Transverse colon (tissue), 4 donors: ENCODE results near the gene ARVCF. TPM values are rescaled to one million over a fixed set of nuclear protein-coding genes. Genes with fewer than 3 reads are reported as not detected.

Experiments
- DNase-seq: peaks from one replicate; pipeline ENCODE4 v3.0.0-alpha.2; 2019
- H3K27ac ChIP-seq, 4 donors: fragments of 200-600 bp; sonication (generic); 2 replicates each; pipeline ENCODE4 v1.5.1; 2016 to 2018; ENCODE audit warnings: inconsistent platforms in 4 of 4
- H3K27me3 ChIP-seq: fragments of 200-600 bp; sonication (generic); 2 replicates; pipeline ENCODE4 v1.5.1; 2017; ENCODE audit warnings: inconsistent platforms
- H3K36me3 ChIP-seq, 4 donors: fragments of 200-600 bp; sonication (generic); 2 replicates each; pipeline ENCODE4 v1.5.1; 2017 to 2019; ENCODE audit warnings: inconsistent platforms in 4 of 4
- H3K4me1 ChIP-seq, 4 donors: fragments of 200-600 bp; sonication (generic); 2 replicates each; pipeline ENCODE4 v1.5.1; 2017 to 2020; ENCODE audit warnings: inconsistent platforms in 4 of 4
- H3K4me3 ChIP-seq, 4 donors: fragments of 200-600 bp; sonication (generic); 1 replicate in 1 of 4; 2 replicates in 3 of 4; pipeline versions ENCODE4 v1.5.1 to v1.6.1; 2017 to 2019; ENCODE audit warnings: inconsistent platforms in 4 of 4
- H3K9me3 ChIP-seq, 2 donors: fragments of 200-600 bp; sonication (generic); 2 replicates each; pipeline ENCODE4 v1.5.1; 2017 to 2019; ENCODE audit warnings: inconsistent platforms in 2 of 2
- EP300 ChIP-seq: sonication (generic); formaldehyde crosslinking; IDR thresholded peaks from one replicate; pipeline ENCODE4 v1.6.1; 2017; ENCODE audit warnings: antibody characterized with exemption, low read depth
- POLR2A ChIP-seq: fragments of 450-650 bp; IDR thresholded peaks from one replicate; pipeline ENCODE4 v1.6.1; 2016; ENCODE audit warnings: antibody characterized with exemption, mild to moderate bottlenecking, moderate library complexity
- POLR2AphosphoS5 ChIP-seq, 3 donors: sonication (generic); formaldehyde crosslinking; IDR thresholded peaks; one replicate each; pipeline ENCODE4 v1.6.1; 2016; ENCODE audit warnings: antibody characterized with exemption in 3 of 3
- WGBS, 2 donors: methylation state at CpG; one replicate each; pipeline ENCODE4 v1.1.5; 2018; ENCODE audit warnings: low coverage in 1 of 2; 5-methylcytosine and 5-hydroxymethylcytosine counted together
- in situ Hi-C, 4 donors: fragments of 200-750 bp; cut with MboI; loops; one replicate each; pipeline versions ENCODE4 v1.15.0 to v1.15.1; 2017; ENCODE audit warnings: low sequenced_read_pairs in 3 of 4, low pct_ligation_motif_present in 1 of 4, low pct_unique_long_range_greater_than_20kb in 1 of 4
- intact Hi-C: fragments of 100-400 bp; cut with DNase I; formaldehyde crosslinking; loops from one replicate; pipeline ENCODE4 v1.15.1; 2023; ENCODE audit warnings: low total_unique reads
- total RNA-seq, 4 donors: library from RNA; depleted of rRNA; stranded (reverse); fragments of >200 nt; gene quantifications; one replicate each; pipeline ENCODE4 v1.1.0, GENCODE V29; 2016
- TF ChIP-seq, protein P1 (sequence below), 5 experiments: fragments of 200-600 bp in 3 of 5; fragments of 450-650 bp in 2 of 5; sonication (generic) in 3 of 5; IDR thresholded peaks; 1 replicate in 2 of 5; 2 replicates in 3 of 5; pipeline ENCODE4 v1.5.1; 2016 to 2017; ENCODE audit warnings: antibody characterized with exemption in 5 of 5, inconsistent platforms in 3 of 5, mild to moderate bottlenecking in 2 of 5, moderate library complexity in 1 of 5

Gene ARVCF
- total RNA-seq, 4 donors from 2014 or later: 15.3 to 81.6 (median 19.3) TPM

DNA sequence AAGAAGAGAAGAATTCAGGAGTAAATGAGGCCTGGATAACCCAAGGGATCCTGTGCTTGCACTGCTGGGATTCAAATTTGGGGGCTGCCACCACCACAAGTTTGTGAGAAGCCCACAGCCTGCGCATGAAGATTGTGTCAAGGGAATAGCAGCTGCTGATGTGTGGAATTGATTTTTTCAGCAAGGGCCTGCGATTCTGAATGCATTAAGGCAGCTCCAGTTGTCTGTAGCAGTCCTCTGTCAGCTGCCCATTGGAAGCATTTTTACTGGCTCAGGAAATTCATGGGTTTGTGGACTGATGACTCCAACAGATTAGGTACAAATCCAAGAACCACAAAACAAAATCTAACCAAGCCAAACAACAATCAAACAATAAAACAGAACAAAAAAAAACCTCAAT, 14.0 kb downstream of the ARVCF start:
- Histone ChIP-seq H3K27me3 (no peaks in the 10 kb centered on the region), H3K9me3 (peaks cover 12% of the 10 kb centered on the region in 2 donors), H3K4me3 (no peak overlapping the region), H3K4me1 (no peaks in the 10 kb centered on the region), H3K27ac (peak overlapping the region in 1 of 4 donors; percentile 26), H3K36me3 (no peaks in the 10 kb centered on the region)
- DNase-seq: no peak
- no peak for TF ChIP-seq EP300
- no peak for TF ChIP-seq POLR2AphosphoS5 (IDR thresholded peaks at IDR 0.05)
- TF ChIP-seq POLR2A: no peak
- TF ChIP-seq, protein P1, sequence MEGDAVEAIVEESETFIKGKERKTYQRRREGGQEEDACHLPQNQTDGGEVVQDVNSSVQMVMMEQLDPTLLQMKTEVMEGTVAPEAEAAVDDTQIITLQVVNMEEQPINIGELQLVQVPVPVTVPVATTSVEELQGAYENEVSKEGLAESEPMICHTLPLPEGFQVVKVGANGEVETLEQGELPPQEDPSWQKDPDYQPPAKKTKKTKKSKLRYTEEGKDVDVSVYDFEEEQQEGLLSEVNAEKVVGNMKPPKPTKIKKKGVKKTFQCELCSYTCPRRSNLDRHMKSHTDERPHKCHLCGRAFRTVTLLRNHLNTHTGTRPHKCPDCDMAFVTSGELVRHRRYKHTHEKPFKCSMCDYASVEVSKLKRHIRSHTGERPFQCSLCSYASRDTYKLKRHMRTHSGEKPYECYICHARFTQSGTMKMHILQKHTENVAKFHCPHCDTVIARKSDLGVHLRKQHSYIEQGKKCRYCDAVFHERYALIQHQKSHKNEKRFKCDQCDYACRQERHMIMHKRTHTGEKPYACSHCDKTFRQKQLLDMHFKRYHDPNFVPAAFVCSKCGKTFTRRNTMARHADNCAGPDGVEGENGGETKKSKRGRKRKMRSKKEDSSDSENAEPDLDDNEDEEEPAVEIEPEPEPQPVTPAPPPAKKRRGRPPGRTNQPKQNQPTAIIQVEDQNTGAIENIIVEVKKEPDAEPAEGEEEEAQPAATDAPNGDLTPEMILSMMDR (IDR thresholded peaks at IDR 0.05): no peak
- 83 to 88% methylated on average over 2 of the region's 2 CpGs for WGBS, 2 donors
- intact Hi-C loops: no loop called here
- in situ Hi-C loops: no loop called here

DNA sequence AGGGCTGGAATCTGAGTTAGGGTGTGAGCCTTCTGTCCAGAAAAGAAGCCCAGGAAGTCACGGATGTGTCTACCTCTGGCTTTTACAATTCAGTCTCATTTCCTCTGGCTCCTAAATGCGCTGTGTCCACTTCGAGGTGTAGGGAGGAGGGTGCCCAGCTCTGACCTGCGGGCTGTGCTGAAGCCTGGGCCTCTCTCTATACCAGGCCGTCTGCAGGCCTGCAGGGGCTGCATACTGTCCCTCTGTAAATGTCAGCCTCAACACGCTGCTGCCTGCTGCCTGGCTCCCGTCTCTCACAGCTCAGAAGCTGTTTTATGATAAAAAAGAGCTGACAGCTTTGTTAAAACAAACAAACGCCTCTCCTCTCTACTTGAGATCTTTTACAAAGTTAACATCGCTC, 14.5 kb downstream of the ARVCF start:
- intact Hi-C loops: no loop called here
- TF ChIP-seq POLR2AphosphoS5 (IDR thresholded peaks at IDR 0.05) (no peak), POLR2A (no peak), EP300 (no peak)
- TF ChIP-seq, protein P1 (IDR thresholded peaks at IDR 0.05): no peak
- in situ Hi-C loops: no loop called here
- WGBS, 2 donors: 75 to 94% methylated on average over 2 to 9 of the region's 9 CpGs
- H3K27ac ChIP-seq: peak overlapping the region in 1 of 4 donors; percentile 26
- no peaks in the 10 kb centered on the region for H3K27me3 ChIP-seq
- H3K9me3 ChIP-seq: peaks cover 12% of the 10 kb centered on the region in 2 donors
- H3K36me3 ChIP-seq: no peaks in the 10 kb centered on the region
- no peak for DNase-seq
- H3K4me3 ChIP-seq: no peak overlapping the region
- no peaks in the 10 kb centered on the region for H3K4me1 ChIP-seq

DNA sequence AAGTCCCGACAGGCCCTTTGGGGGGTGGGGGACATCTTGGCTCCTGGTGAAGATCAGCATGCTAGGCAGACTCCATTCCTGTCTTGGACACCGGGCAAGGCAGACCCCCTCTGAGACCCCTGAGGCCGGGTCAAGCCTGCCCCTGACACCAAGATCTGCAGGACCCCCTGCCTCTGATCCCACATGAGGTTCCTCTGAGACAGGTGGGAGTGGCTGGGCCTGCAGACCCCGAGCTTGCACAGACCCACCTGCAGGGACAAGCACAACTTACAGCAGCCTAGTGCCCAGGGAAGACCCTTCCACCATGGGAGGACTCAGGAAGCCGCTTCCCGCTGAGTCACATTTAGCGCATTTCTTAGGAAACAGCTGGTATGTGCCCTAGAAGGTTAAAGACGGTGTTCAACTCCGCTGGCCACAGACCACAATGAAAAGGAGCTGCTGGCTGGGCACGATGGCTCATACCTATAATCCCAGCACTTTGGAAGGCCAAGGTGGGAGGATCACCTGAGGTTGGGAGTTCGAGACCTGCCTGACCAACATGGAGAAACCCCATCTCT, 15.5 kb downstream of the ARVCF start:
- Histone ChIP-seq H3K9me3 (peaks cover 12% of the 10 kb centered on the region in 2 donors), H3K4me3 (no peak overlapping the region), H3K27ac (peak overlapping the region in 1 of 4 donors; percentile 26), H3K36me3 (no peaks in the 10 kb centered on the region), H3K4me1 (no peaks in the 10 kb centered on the region), H3K27me3 (no peaks in the 10 kb centered on the region)
- TF ChIP-seq POLR2AphosphoS5 (IDR thresholded peaks at IDR 0.05) (no peak), POLR2A (no peak), EP300 (no peak)
- TF ChIP-seq, protein P1 (IDR thresholded peaks at IDR 0.05): no peak
- in situ Hi-C loops (no loop called here), intact Hi-C loops (no loop called here)
- DNase-seq: no peak
- 93% methylated on average over 8 of the region's 11 CpGs; no CpG with 5 or more reads in 1 of the 2 donors for WGBS, 2 donors

DNA sequence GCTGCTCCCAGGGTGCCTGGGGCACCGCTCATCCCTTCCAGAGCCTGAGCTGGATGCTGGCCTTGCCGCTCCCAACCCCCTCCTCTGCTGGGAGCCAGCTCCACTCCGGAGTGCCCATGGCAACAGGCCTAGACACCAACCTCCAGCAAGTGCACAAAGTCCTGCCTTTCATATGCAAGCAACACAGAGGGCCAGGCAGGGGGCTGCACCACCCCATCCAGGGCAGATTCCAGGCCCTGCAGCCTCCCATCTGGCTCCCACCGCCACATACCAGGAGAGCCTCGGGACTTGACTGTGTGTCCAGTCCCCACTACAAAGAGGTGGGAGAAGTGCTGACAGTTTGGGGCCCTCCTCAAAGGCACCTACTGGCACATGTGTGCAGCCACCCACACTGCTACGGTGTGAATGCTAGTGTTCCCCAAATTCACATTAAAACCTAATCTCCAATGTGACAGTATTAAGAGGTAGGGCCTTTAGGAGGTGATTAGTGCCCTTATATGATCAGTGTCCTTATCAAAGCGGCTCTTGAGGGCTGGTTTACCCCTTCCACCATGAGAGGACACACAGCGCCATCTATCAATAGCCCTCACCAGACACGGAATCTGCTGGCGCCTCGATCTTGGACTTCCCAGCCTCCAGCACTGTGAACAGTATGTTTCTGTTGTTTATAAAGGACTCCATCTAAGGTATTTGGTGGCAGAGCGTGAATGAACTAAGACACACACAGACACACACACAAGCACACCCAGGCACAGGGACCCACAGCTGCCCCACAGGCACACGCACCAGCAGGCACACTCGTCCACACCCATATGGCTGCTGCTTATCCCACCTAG, 16.2 kb downstream of the ARVCF start:
- no peaks in the 10 kb centered on the region for H3K36me3 ChIP-seq
- in situ Hi-C loops: no loop called here
- DNase-seq: no peak
- no peak overlapping the region for H3K27ac ChIP-seq
- WGBS, 2 donors: 85% methylated on average over 13 of the region's 14 CpGs; no CpG with 5 or more reads in 1 of the 2 donors
- H3K4me1 ChIP-seq: no peaks in the 10 kb centered on the region
- H3K9me3 ChIP-seq: peaks cover 12% of the 10 kb centered on the region in 2 donors
- intact Hi-C loops: no loop called here
- no peaks in the 10 kb centered on the region for H3K27me3 ChIP-seq
- H3K4me3 ChIP-seq: no peak overlapping the region
- TF ChIP-seq POLR2AphosphoS5 (IDR thresholded peaks at IDR 0.05) (no peak), POLR2A (no peak), EP300 (no peak)
- TF ChIP-seq, protein P1 (IDR thresholded peaks at IDR 0.05): no peak
